Type B pancreatic cell (in vitro differentiated cells): ENCODE results near the gene PKN1. TPM values are rescaled to one million over a fixed set of nuclear protein-coding genes. Genes with fewer than 3 reads are reported as not detected.

Experiments used
- DNase-seq: peaks from one replicate; pipeline ENCODE4 v3.0.0; 2021; ENCODE audit warnings: mixed read lengths; ENCODE audit not compliant: unreplicated experiment; ENCODE audit errors: extremely low spot score
- H3K27ac Mint-ChIP-seq: 2 replicates; pipeline ENCODE4 v1.8.0; 2021; ENCODE audit warnings: mild to moderate bottlenecking, mixed read lengths
- H3K27me3 Mint-ChIP-seq: 2 replicates; pipeline ENCODE4 v1.8.0; 2021; ENCODE audit warnings: mixed read lengths
- H3K36me3 Mint-ChIP-seq: 2 replicates; pipeline ENCODE4 v1.8.0; 2021; ENCODE audit warnings: mixed read lengths
- H3K4me1 Mint-ChIP-seq: one replicate; pipeline ENCODE4 v1.8.0; 2021; ENCODE audit warnings: mixed read lengths; ENCODE audit not compliant: unreplicated experiment
- H3K4me3 Mint-ChIP-seq: 2 replicates; pipeline ENCODE4 v1.8.0; 2021; ENCODE audit warnings: mild to moderate bottlenecking, mixed read lengths
- H3K9me3 Mint-ChIP-seq: 2 replicates; pipeline ENCODE4 v1.8.0; 2021; ENCODE audit warnings: mixed read lengths
- CTCF ChIP-seq: fragments of 200-600 bp; sonication (generic); conservative IDR thresholded peaks from 2 replicates; pipeline ENCODE4 v1.5.0; 2021; ENCODE audit warnings: antibody characterized with exemption, mild to moderate bottlenecking
- total RNA-seq: library from RNA; stranded (reverse); gene quantifications from 2 replicates; pipeline ENCODE4 v1.2.1, GENCODE V29; 2021; ENCODE audit warnings: low replicate concordance

PKN1 gene
- total RNA-seq, 1 donor from 2014 or later, result 85.3 TPM

- H3K27ac Mint-ChIP-seq, result no peak overlapping the region
- TF ChIP-seq CTCF, result peak; percentile 45
- peaks cover 9% of the 10 kb centered on the region for H3K27me3 Mint-ChIP-seq
These were observed 722 bp downstream of the PKN1 start for GRCh38 chr19:14433554-14434501.

GRCh38 chr19:14434543-14435319 lies 1.6 kb downstream of the PKN1 start:
- DNase-seq, result no peak
- H3K36me3 Mint-ChIP-seq, result no peaks in the 10 kb centered on the region
- H3K9me3 Mint-ChIP-seq, result no peaks in the 10 kb centered on the region
- peak overlapping the region; percentile 81 for H3K27ac Mint-ChIP-seq
- TF ChIP-seq CTCF, result no peak
- H3K27me3 Mint-ChIP-seq, result peaks cover 9% of the 10 kb centered on the region
- peaks cover 17% of the 10 kb centered on the region for H3K4me1 Mint-ChIP-seq
- peak overlapping the region; percentile 87 for H3K4me3 Mint-ChIP-seq

More at GRCh38 chr19:14433554-14434501, 722 bp downstream of the PKN1 start:
- Mint-ChIP-seq H3K9me3 (no peaks in the 10 kb centered on the region), H3K4me1 (peaks cover 11% of the 10 kb centered on the region), H3K4me3 (peak overlapping the region; percentile 87), H3K36me3 (no peaks in the 10 kb centered on the region)
- no peak for DNase-seq

- TF ChIP-seq CTCF, result no peak
- Mint-ChIP-seq H3K4me1 (peaks cover 17% of the 10 kb centered on the region), H3K27me3 (peaks cover 8% of the 10 kb centered on the region), H3K27ac (no peak overlapping the region), H3K36me3 (no peaks in the 10 kb centered on the region), H3K9me3 (no peaks in the 10 kb centered on the region), H3K4me3 (peak overlapping the region; percentile 87)
- no peak for DNase-seq
These were observed 2.4 kb downstream of the PKN1 start for GRCh38 chr19:14435320-14436050.

GRCh38 chr19:14437578-14438140 lies 4.6 kb downstream of the PKN1 start:
- no peak for DNase-seq
- peaks cover 14% of the 10 kb centered on the region for H3K4me1 Mint-ChIP-seq
- H3K4me3 Mint-ChIP-seq, result no peak overlapping the region
- no peaks in the 10 kb centered on the region for H3K9me3 Mint-ChIP-seq
- peaks cover 4% of the 10 kb centered on the region for H3K36me3 Mint-ChIP-seq
- no peaks in the 10 kb centered on the region for H3K27me3 Mint-ChIP-seq
- no peak for TF ChIP-seq CTCF
- no peak overlapping the region for H3K27ac Mint-ChIP-seq

- Mint-ChIP-seq H3K36me3 (peaks cover 4% of the 10 kb centered on the region), H3K27ac (no peak overlapping the region), H3K9me3 (no peaks in the 10 kb centered on the region), H3K27me3 (no peaks in the 10 kb centered on the region), H3K4me1 (peaks cover 14% of the 10 kb centered on the region), H3K4me3 (no peak overlapping the region)
- no peak for TF ChIP-seq CTCF
- DNase-seq, result no peak
These were observed 5.9 kb downstream of the PKN1 start for GRCh38 chr19:14439014-14439413.
